CD4-positive, alpha-beta T cell (primary cell): ENCODE data around the gene FBXW11. TPM values are rescaled to one million over a fixed set of nuclear protein-coding genes. Genes with fewer than 3 reads are reported as not detected.
"Not testable (repeated sequence)": the region's sequence is repeated elsewhere in the genome, so short reads cannot be mapped to it uniquely, and the experiment has no call there.

ENCODE experiments used
- ATAC-seq: fragments of 200-7000 bp; cut with Tn5 transposase; one replicate; pipeline ENCODE4 v1.10.0; 2022; ENCODE audit warnings: mild to moderate bottlenecking; ENCODE audit not compliant: poor library complexity
- CTCF ChIA-PET: fragments of 350-600 bp; sonication (Branson Sonifier 250); formaldehyde crosslinking; loops from one replicate; lab custom pipeline; 2021; ENCODE audit warnings: antibody characterized with exemption, inconsistent platforms; lab: Charles Lee
- POLR2A ChIA-PET: fragments of 350-600 bp; sonication (Branson Sonifier 250); formaldehyde crosslinking; loops from one replicate; lab custom pipeline; 2021; ENCODE audit warnings: antibody characterized with exemption, inconsistent platforms; lab: Charles Lee
- DNase-seq, 14 experiments: peaks; one replicate each; pipeline ENCODE4 v3.0.0-alpha.2; 2013 to 2020; ENCODE audit warnings: mixed read lengths in 2 of 14
- H3K27ac ChIP-seq, 2 donors: one replicate each; pipeline versions ENCODE4 v1.5.1 to v1.7.0; 2013; ENCODE audit warnings: low read length in 2 of 2, low read depth in 1 of 2, mild to moderate bottlenecking in 1 of 2
- H3K27me3 ChIP-seq, 2 experiments: 1 replicate in 1 of 2; 2 replicates in 1 of 2; pipeline versions ENCODE4 v1.6.1 to v1.7.0; 2013; ENCODE audit warnings: low read length in 2 of 2, control low read depth in 1 of 2, mild to moderate bottlenecking in 1 of 2, moderate library complexity in 1 of 2; ENCODE audit not compliant: insufficient read depth in 2 of 2, control insufficient read depth in 1 of 2
- H3K36me3 ChIP-seq: one replicate; pipeline ENCODE4 v1.6.1; 2013; ENCODE audit warnings: low read length, control low read depth; ENCODE audit not compliant: insufficient read depth
- H3K4me1 ChIP-seq: one replicate; pipeline ENCODE4 v1.6.1; 2013; ENCODE audit warnings: low read length, control low read depth; ENCODE audit not compliant: insufficient read depth
- H3K4me3 ChIP-seq: one replicate; pipeline ENCODE4 v1.5.1; 2013; ENCODE audit warnings: mild to moderate bottlenecking, low read length, moderate library complexity
- H3K9me3 ChIP-seq, 2 experiments: 1 replicate in 1 of 2; 2 replicates in 1 of 2; pipeline versions ENCODE4 v1.6.1 to v1.7.0; 2013; ENCODE audit warnings: low read length in 2 of 2, mild to moderate bottlenecking in 2 of 2, control low read depth in 1 of 2, moderate library complexity in 1 of 2; ENCODE audit not compliant: control insufficient read depth in 1 of 2, insufficient read depth in 1 of 2
- H3K27ac Mint-ChIP-seq: one replicate; pipeline ENCODE4 v1.8.0; 2020; ENCODE audit warnings: mixed read lengths
- H3K27me3 Mint-ChIP-seq: one replicate; pipeline ENCODE4 v1.8.0; 2021; ENCODE audit warnings: mixed read lengths
- H3K36me3 Mint-ChIP-seq: one replicate; pipeline ENCODE4 v1.8.0; 2021; ENCODE audit warnings: low read depth, mixed read lengths
- H3K4me1 Mint-ChIP-seq: one replicate; pipeline ENCODE4 v1.8.0; 2021; ENCODE audit warnings: low read depth, mixed read lengths
- H3K4me3 Mint-ChIP-seq: one replicate; pipeline ENCODE4 v1.8.0; 2020; ENCODE audit warnings: mild to moderate bottlenecking, mixed read lengths
- H3K9me3 Mint-ChIP-seq: one replicate; pipeline ENCODE4 v1.8.0; 2020; ENCODE audit warnings: mixed read lengths
- intact Hi-C, 2 experiments: fragments of 100-400 bp; cut with DNase I in 1 of 2; cut with micrococcal nuclease in 1 of 2; formaldehyde crosslinking; loops; one replicate each; pipeline versions ENCODE4 v1.15.1 to v1.9.0; 2023 to 2025; cut with DNase I, micrococcal nuclease
- total RNA-seq, 174 experiments: library from RNA in 2 of 174; stranded (reverse) in 2 of 174; gene quantifications; one replicate each; pipeline ENCODE4 v1.2.3 and lab custom pipeline; 2021 to 2026
- TF ChIP-seq, protein P1 (sequence below): fragments of 200-600 bp; IDR thresholded peaks from one replicate; pipeline ENCODE4 v1.8.0; 2022; ENCODE audit warnings: antibody characterized with exemption, mild to moderate bottlenecking

FBXW11 gene
- total RNA-seq, 2 experiments from 2014 or later = 20.9 to 24.0 TPM

DNA sequence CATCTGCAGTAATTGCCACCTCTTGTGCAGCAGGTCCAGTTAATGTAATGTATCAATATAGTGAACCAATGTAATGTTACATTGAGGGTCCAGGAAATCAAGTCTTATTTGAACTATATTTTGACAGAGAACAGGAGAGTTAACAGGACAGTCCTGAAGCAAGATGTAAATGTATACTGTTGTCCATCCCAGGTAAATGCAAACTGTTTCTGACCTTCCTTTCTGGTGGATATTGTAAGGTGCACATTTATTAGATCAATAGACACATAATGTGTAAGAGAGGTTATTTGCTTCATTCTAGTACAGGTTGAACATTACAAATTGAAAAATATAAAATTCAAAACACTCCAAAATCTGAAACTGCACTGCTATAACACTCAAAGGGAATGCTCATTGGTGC lies 23.4 kb upstream of the FBXW11 start:
- no peak overlapping the region for H3K4me3 Mint-ChIP-seq
- peaks cover 3% of the 10 kb centered on the region for H3K4me1 Mint-ChIP-seq
- H3K36me3 Mint-ChIP-seq = peaks cover 34% of the 10 kb centered on the region
- peaks cover 5% of the 10 kb centered on the region for H3K9me3 Mint-ChIP-seq
- Histone ChIP-seq H3K4me1 (no peaks in the 10 kb centered on the region), H3K27me3 (no peaks in the 10 kb centered on the region), H3K9me3 (peaks cover 0 to 8% of the 10 kb centered on the region in 2 experiments), H3K36me3 (no peaks in the 10 kb centered on the region), H3K4me3 (no peak overlapping the region), H3K27ac (no peak overlapping the region)
- no peak for DNase-seq
- no peak overlapping the region for H3K27ac Mint-ChIP-seq
- TF ChIP-seq, protein P1, sequence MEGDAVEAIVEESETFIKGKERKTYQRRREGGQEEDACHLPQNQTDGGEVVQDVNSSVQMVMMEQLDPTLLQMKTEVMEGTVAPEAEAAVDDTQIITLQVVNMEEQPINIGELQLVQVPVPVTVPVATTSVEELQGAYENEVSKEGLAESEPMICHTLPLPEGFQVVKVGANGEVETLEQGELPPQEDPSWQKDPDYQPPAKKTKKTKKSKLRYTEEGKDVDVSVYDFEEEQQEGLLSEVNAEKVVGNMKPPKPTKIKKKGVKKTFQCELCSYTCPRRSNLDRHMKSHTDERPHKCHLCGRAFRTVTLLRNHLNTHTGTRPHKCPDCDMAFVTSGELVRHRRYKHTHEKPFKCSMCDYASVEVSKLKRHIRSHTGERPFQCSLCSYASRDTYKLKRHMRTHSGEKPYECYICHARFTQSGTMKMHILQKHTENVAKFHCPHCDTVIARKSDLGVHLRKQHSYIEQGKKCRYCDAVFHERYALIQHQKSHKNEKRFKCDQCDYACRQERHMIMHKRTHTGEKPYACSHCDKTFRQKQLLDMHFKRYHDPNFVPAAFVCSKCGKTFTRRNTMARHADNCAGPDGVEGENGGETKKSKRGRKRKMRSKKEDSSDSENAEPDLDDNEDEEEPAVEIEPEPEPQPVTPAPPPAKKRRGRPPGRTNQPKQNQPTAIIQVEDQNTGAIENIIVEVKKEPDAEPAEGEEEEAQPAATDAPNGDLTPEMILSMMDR = no peak
- intact Hi-C loops = no loop called here
- ATAC-seq = no peak
- POLR2A ChIA-PET = no interaction called here
- H3K27me3 Mint-ChIP-seq = no peaks in the 10 kb centered on the region
- CTCF ChIA-PET = no interaction called here

GRCh38 chr5:172028167-172028566 lies 21.7 kb upstream of the FBXW11 start:
- Mint-ChIP-seq H3K4me3 (no peak overlapping the region), H3K36me3 (peaks cover 23% of the 10 kb centered on the region), H3K9me3 (peaks cover 5% of the 10 kb centered on the region), H3K4me1 (no peaks in the 10 kb centered on the region), H3K27me3 (no peaks in the 10 kb centered on the region), H3K27ac (no peak overlapping the region)
- no peak overlapping the region for H3K4me3 ChIP-seq
- ChIA-PET POLR2A (no interaction called here), CTCF (no interaction called here)
- H3K27ac ChIP-seq = no peak overlapping the region
- TF ChIP-seq, protein P1 = no peak
- no peak for DNase-seq
- intact Hi-C loops = no loop called here
- peaks cover 0 to 8% of the 10 kb centered on the region in 2 experiments for H3K9me3 ChIP-seq
- H3K27me3 ChIP-seq = no peaks in the 10 kb centered on the region
- no peaks in the 10 kb centered on the region for H3K4me1 ChIP-seq
- ATAC-seq = no peak
- H3K36me3 ChIP-seq = no peaks in the 10 kb centered on the region

GRCh38 chr5:172020110-172020786 lies 13.8 kb upstream of the FBXW11 start:
- H3K9me3 ChIP-seq, H3K4me3 ChIP-seq, ATAC-seq, H3K27ac Mint-ChIP-seq, DNase-seq, H3K4me1 ChIP-seq, H3K27me3 ChIP-seq, H3K27ac ChIP-seq, H3K36me3 Mint-ChIP-seq, H3K27me3 Mint-ChIP-seq, intact Hi-C loops, H3K4me3 Mint-ChIP-seq, H3K9me3 Mint-ChIP-seq, H3K4me1 Mint-ChIP-seq, H3K36me3 ChIP-seq, CTCF ChIA-PET: not testable (repeated sequence)
- POLR2A ChIA-PET = interaction anchor here (1.0 kb wide), 1 partner anchor 14 kb away, joined by 3 read pairs; the partner anchor contains the start of gene FBXW11

- H3K27ac ChIP-seq = no peak overlapping the region
- TF ChIP-seq, protein P1 = no peak
- no peaks in the 10 kb centered on the region for H3K27me3 ChIP-seq
- H3K4me1 ChIP-seq = no peaks in the 10 kb centered on the region
- Mint-ChIP-seq H3K4me3 (no peak overlapping the region), H3K36me3 (no peaks in the 10 kb centered on the region), H3K27ac (no peak overlapping the region), H3K4me1 (no peaks in the 10 kb centered on the region), H3K27me3 (no peaks in the 10 kb centered on the region), H3K9me3 (no peaks in the 10 kb centered on the region)
- ChIA-PET CTCF (no interaction called here), POLR2A (no interaction called here)
- H3K4me3 ChIP-seq = no peak overlapping the region
- ATAC-seq (no peak), DNase-seq (no peak)
- no peaks in the 10 kb centered on the region for H3K36me3 ChIP-seq
- H3K9me3 ChIP-seq = no peaks in the 10 kb centered on the region
- intact Hi-C loops = no loop called here
These were observed 8.9 kb upstream of the FBXW11 start for GRCh38 chr5:172015346-172015745.
